HFF-Myc (cell line): ENCODE measurements around the gene SLC39A3.

Experiments used
- DNase-seq: peaks from one replicate; pipeline ENCODE4 v3.0.0-alpha.2; 2011; ENCODE audit warnings: low read depth; ENCODE audit errors: extremely low read depth
- H3K4me3 ChIP-seq: replicated peaks from 2 replicates; pipeline ENCODE4 v1.5.1; 2011; ENCODE audit warnings: low read depth, mild to moderate bottlenecking, control low read depth, low read length
- TF ChIP-seq, protein P1 (sequence below): IDR thresholded peaks from 2 replicates; pipeline ENCODE4 v1.5.1; 2012; ENCODE audit warnings: mild to moderate bottlenecking, low read depth, low read length, control low read depth; ENCODE audit errors: missing control alignments

SLC39A3 gene

DNA sequence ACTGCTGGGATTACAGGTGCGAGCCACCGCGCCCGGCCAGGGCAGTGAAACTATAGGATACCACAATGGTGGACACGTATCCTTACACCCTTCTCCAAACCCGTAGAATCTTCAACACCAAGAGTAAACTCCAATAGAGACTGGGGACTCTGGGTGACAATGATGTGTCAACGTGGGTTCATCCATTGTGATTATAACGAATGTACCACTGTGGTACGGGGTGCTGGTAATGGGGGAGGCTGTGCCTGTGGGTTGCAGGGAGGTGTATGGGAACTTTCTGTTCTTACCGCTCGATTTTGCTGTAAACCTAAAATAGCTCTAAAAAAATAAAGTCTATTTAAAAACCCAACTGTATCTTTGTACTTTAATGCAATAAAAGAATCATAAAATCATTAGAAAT is 49.0 kb downstream of the SLC39A3 start:
- TF ChIP-seq, protein P1, sequence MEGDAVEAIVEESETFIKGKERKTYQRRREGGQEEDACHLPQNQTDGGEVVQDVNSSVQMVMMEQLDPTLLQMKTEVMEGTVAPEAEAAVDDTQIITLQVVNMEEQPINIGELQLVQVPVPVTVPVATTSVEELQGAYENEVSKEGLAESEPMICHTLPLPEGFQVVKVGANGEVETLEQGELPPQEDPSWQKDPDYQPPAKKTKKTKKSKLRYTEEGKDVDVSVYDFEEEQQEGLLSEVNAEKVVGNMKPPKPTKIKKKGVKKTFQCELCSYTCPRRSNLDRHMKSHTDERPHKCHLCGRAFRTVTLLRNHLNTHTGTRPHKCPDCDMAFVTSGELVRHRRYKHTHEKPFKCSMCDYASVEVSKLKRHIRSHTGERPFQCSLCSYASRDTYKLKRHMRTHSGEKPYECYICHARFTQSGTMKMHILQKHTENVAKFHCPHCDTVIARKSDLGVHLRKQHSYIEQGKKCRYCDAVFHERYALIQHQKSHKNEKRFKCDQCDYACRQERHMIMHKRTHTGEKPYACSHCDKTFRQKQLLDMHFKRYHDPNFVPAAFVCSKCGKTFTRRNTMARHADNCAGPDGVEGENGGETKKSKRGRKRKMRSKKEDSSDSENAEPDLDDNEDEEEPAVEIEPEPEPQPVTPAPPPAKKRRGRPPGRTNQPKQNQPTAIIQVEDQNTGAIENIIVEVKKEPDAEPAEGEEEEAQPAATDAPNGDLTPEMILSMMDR: no peak
- no peak for DNase-seq
- no peak overlapping the region for H3K4me3 ChIP-seq

DNA sequence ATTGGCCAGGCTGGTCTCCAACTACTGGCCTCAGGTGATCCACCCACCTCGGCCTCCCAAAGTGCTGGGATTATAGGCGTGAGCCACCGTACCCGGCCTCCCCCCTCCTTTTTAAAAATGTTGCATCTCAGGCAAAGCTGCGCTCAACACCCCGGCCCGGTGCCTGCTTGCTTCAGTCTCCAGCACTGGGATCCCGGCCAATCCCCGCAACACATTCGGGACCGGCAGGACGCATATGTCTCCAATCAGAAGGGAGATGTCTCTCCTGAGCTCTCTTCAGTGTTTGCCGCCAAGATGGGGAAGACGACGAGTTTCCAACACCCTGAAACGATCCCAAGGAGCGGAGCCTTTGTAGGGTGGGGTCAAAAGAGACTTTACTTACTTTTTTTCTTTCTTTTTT is 53.5 kb downstream of the SLC39A3 start:
- DNase-seq: no peak
- H3K4me3 ChIP-seq: no peak overlapping the region
- TF ChIP-seq, protein P1: no peak

DNA sequence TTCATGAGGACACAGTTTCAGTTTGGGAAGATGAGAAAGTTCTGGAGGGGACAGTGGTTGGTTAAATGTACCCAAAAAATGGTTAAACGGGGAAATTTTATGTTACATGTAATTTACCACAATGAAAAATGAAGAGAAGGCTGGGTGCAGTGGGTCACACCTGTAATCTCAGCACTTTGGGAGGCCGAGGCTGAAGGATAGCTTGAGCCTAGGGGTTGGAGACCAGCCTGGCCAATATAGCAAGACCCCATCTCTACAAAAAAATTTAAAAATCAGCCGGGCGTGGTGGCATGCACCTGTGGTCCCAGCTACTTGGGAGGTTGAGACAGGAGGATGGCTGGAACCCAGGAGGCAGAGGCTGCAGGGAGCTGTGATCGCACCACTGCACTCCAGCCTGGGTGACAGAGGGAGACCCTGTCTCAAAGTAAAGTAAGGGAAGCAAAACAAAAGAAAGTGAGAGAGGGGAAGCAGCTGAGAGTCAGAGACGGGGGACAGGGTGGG is 54.6 kb downstream of the SLC39A3 start:
- DNase-seq: no peak
- H3K4me3 ChIP-seq: no peak overlapping the region
- TF ChIP-seq, protein P1: no peak

DNA sequence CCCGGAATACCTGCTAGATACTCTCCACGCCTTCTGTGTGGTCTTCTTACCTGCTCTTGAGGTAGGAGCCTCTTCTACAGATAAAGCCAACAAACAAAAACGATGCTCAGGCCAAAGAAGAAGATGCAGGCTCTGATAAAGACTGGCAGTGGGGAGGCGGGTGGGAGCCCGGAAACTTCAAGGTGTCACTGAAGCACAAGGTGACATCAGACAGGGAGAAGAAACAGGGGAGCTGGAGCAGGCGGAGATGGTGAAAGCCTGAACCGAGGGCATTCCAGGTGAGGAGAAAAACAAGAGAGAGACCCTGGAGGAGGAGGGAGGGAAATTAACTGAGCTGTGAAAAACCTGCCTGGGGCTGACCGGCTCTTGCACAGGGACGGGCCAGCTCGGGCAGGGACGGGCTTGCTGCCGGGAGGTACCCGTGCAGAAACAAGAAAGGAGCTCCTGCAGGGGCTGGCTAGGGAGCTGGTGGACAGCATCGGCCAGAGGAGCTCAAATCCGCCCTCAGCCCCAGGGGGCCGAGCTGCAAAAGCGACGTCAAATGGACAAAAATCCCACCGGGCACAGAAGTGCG is 56.3 kb downstream of the SLC39A3 start:
- H3K4me3 ChIP-seq: no peak overlapping the region
- DNase-seq: no peak
- TF ChIP-seq, protein P1: no peak
